ENCODE measurements around the gene MDM4. TPM values are rescaled to one million over a fixed set of nuclear protein-coding genes. Genes with fewer than 3 reads are reported as not detected.

The MDM4 gene
- total and polyA plus RNA-seq, 2 donors (not counting 3 experiments of a cell fraction or from before 2014, with no cell fraction given) = 11.7 to 67.0 TPM

GRCh38 chr1:204580862-204581261 lies 64.7 kb downstream of the MDM4 start:
- FAIRE-seq (no peak), DNase-seq (ENCODE audit: low read depth, low spot score) (no peak)
- H3K9ac ChIP-seq (replicated peaks; ENCODE audit: extremely low read depth, insufficient read depth, low read length) = no peak overlapping the region
- no TSS peak for BruUV-seq (replicated peaks)
- POLR2A ChIA-PET = no interaction called here
- H3K9me1 ChIP-seq (replicated peaks; ENCODE audit: control insufficient read depth, extremely low read depth, insufficient read depth, low read length) = no peaks in the 10 kb centered on the region
- TF ChIP-seq FOS (IDR thresholded peaks at IDR 0.05; ENCODE audit: borderline replicate concordance, insufficient read depth, low read length) = no peak
- TF ChIP-seq MAX (IDR thresholded peaks at IDR 0.05; ENCODE audit: insufficient read depth, insufficient read length) = no peak
- TF ChIP-seq EZH2 (IDR thresholded peaks at IDR 0.05; ENCODE audit: borderline replicate concordance, low read depth, low read length, severe bottlenecking) = no peak
- no peak for TF ChIP-seq POLR2A (IDR thresholded peaks at IDR 0.05; ENCODE audit: low read depth, low read length)
- no peak for TF ChIP-seq CTCF (IDR thresholded peaks at IDR 0.05; ENCODE audit: extremely low read depth in 1 of 2, insufficient read depth in 1 of 2, low read depth in 1 of 2, low read length in 2 of 2)
- no peak for TF ChIP-seq MYC (IDR thresholded peaks at IDR 0.05; ENCODE audit: low read depth, low read length)
- no peak for TF ChIP-seq POLR2AphosphoS5 (IDR thresholded peaks at IDR 0.05; ENCODE audit: insufficient read depth, low read depth, low read length)
- TF ChIP-seq JUN (IDR thresholded peaks at IDR 0.05; ENCODE audit: borderline replicate concordance, insufficient read depth, insufficient read length, low read depth) = no peak
- TF ChIP-seq GATA2 (IDR thresholded peaks at IDR 0.05; ENCODE audit: insufficient read depth, insufficient read length, low read depth, low read length) = no peak
- H2AFZ ChIP-seq (ENCODE audit: low read depth, low read length) = no peak overlapping the region
- H3K36me3 ChIP-seq (ENCODE audit: control insufficient read depth in 2 of 2, extremely low read depth in 1 of 2, insufficient read depth in 2 of 2, low read length in 2 of 2) = no peaks in the 10 kb centered on the region
- H3K4me3 ChIP-seq (replicated peaks in 1 of 3; ENCODE audit: insufficient read depth in 1 of 3, low read depth in 1 of 3, low read length in 3 of 3) = no peak overlapping the region
- H3K27ac ChIP-seq (ENCODE audit: insufficient read depth, low read depth, low read length) = no peak overlapping the region
- H3K9me3 ChIP-seq (replicated peaks; ENCODE audit: control insufficient read depth, insufficient read depth, low read length) = no peaks in the 10 kb centered on the region
- no peak overlapping the region for H3K4me2 ChIP-seq (ENCODE audit: insufficient read depth, low read length)
- H4K20me1 ChIP-seq (replicated peaks; ENCODE audit: control insufficient read depth, extremely low read depth, insufficient read depth, low read length) = no peaks in the 10 kb centered on the region
- CTCF ChIA-PET = interaction anchor here (1.1 to 3.8 kb wide), 3 partner anchors 15 to 226 kb away, joined by 6 to 18 read pairs (median 9); no protein-coding TSS in a partner anchor
- intact Hi-C loops (cut with micrococcal nuclease) = no loop called here
- H3K4me1 ChIP-seq (ENCODE audit: control insufficient read depth, extremely low read depth, insufficient read depth, low read length) = no peaks in the 10 kb centered on the region
- H3K27me3 ChIP-seq (ENCODE audit: control insufficient read depth in 2 of 2, insufficient read depth in 2 of 2, low read length in 2 of 2) = no peaks in the 10 kb centered on the region
- no peaks in the 10 kb centered on the region for H3K79me2 ChIP-seq (ENCODE audit: control insufficient read depth, insufficient read depth, low read length)
- dilution Hi-C loops (cut with MboI; ENCODE audit: extremely low pct_ligation_motif_present, low sequenced_read_pairs) = no loop called here

Measured in endothelial cell of umbilical vein (primary cell).